ENCODE data around the gene ARAF.

GRCh38 chrX:47585273-47585672 is 24.3 kb downstream of the ARAF start:
- TF ChIP-seq CTCF (conservative IDR thresholded peaks at IDR 0.05 in 1 of 2, IDR thresholded peaks at IDR 0.05 in 1 of 2; ENCODE audit: low read depth in 1 of 2, low read length in 2 of 2), result no peak
- no peak for TF ChIP-seq EZH2 (IDR thresholded peaks at IDR 0.05; ENCODE audit: low read length, missing control alignments)

Data from fibroblast of lung (primary cell).